ENCODE results near the gene CHGA. TPM values are rescaled to one million over a fixed set of nuclear protein-coding genes. Genes with fewer than 3 reads are reported as not detected.

CHGA gene
- total RNA-seq, 1 donor from 2014 or later: 1,527 TPM

GRCh38 chr14:92914087-92914656 is 8.8 kb upstream of the CHGA start:
- no peak for TF ChIP-seq CTCF (conservative IDR thresholded peaks at IDR 0.05)
- DNase-seq (ENCODE audit: extremely low spot score, unreplicated experiment): no peak
- H3K4me3 Mint-ChIP-seq: no peak overlapping the region
- no peaks in the 10 kb centered on the region for H3K4me1 Mint-ChIP-seq (ENCODE audit: unreplicated experiment)
- H3K27me3 Mint-ChIP-seq: peaks cover 14% of the 10 kb centered on the region
- H3K36me3 Mint-ChIP-seq: no peaks in the 10 kb centered on the region
- no peaks in the 10 kb centered on the region for H3K9me3 Mint-ChIP-seq
- no peak overlapping the region for H3K27ac Mint-ChIP-seq

- Mint-ChIP-seq H3K9me3 (no peaks in the 10 kb centered on the region), H3K4me1 (ENCODE audit: unreplicated experiment) (no peaks in the 10 kb centered on the region), H3K4me3 (no peak overlapping the region), H3K27ac (no peak overlapping the region), H3K36me3 (no peaks in the 10 kb centered on the region), H3K27me3 (peaks cover 32% of the 10 kb centered on the region)
- TF ChIP-seq CTCF (conservative IDR thresholded peaks at IDR 0.05): no peak
- DNase-seq (ENCODE audit: extremely low spot score, unreplicated experiment): no peak
These were observed 6.7 kb upstream of the CHGA start for GRCh38 chr14:92916201-92916600.

- H3K27me3 Mint-ChIP-seq: peaks cover 43% of the 10 kb centered on the region
- no peak overlapping the region for H3K4me3 Mint-ChIP-seq
- peaks cover under 1% of the 10 kb centered on the region for H3K4me1 Mint-ChIP-seq (ENCODE audit: unreplicated experiment)
- DNase-seq (ENCODE audit: extremely low spot score, unreplicated experiment): no peak
- no peak for TF ChIP-seq CTCF (conservative IDR thresholded peaks at IDR 0.05)
- no peaks in the 10 kb centered on the region for H3K36me3 Mint-ChIP-seq
- no peaks in the 10 kb centered on the region for H3K9me3 Mint-ChIP-seq
- H3K27ac Mint-ChIP-seq: peak overlapping the region; percentile 66
These were observed 5.7 kb upstream of the CHGA start for GRCh38 chr14:92917041-92917940.

- no peaks in the 10 kb centered on the region for H3K9me3 Mint-ChIP-seq
These were observed 5.0 kb upstream of the CHGA start for GRCh38 chr14:92917956-92918355.

GRCh38 chr14:92920001-92920400 is 2.9 kb upstream of the CHGA start:
- Mint-ChIP-seq H3K27me3 (peaks cover 58% of the 10 kb centered on the region), H3K9me3 (no peaks in the 10 kb centered on the region), H3K27ac (no peak overlapping the region), H3K4me1 (ENCODE audit: unreplicated experiment) (peaks cover 5% of the 10 kb centered on the region), H3K4me3 (no peak overlapping the region), H3K36me3 (no peaks in the 10 kb centered on the region)
- TF ChIP-seq CTCF (conservative IDR thresholded peaks at IDR 0.05): no peak
- DNase-seq (ENCODE audit: extremely low spot score, unreplicated experiment): no peak

More at GRCh38 chr14:92917956-92918355, 5.0 kb upstream of the CHGA start:
- Mint-ChIP-seq H3K4me1 (ENCODE audit: unreplicated experiment) (peaks cover 5% of the 10 kb centered on the region), H3K36me3 (no peaks in the 10 kb centered on the region), H3K27ac (no peak overlapping the region), H3K4me3 (no peak overlapping the region), H3K27me3 (peaks cover 48% of the 10 kb centered on the region)
- no peak for TF ChIP-seq CTCF (conservative IDR thresholded peaks at IDR 0.05)
- DNase-seq (ENCODE audit: extremely low spot score, unreplicated experiment): no peak
